Fibroblast of villous mesenchyme (primary cell): ENCODE measurements around the gene AUTS2. TPM values are rescaled to one million over a fixed set of nuclear protein-coding genes. Genes with fewer than 3 reads are reported as not detected.

Experiments
- DNase-seq: peaks from one replicate; pipeline ENCODE4 v3.0.0-alpha.2; 2010; ENCODE audit warnings: low read depth
- H3K4me3 ChIP-seq: 2 replicates; pipeline ENCODE4 v1.5.1; 2011; ENCODE audit warnings: low read depth, mild to moderate bottlenecking, low read length
- total RNA-seq: library from RNA; depleted of rRNA; stranded (reverse); fragments of >200 nt; gene quantifications from 2 replicates; pipeline ENCODE4 v1.2.3, GENCODE V29; 2012
- TF ChIP-seq, protein P1 (sequence below): IDR thresholded peaks from 2 replicates; pipeline ENCODE4 v1.5.1; 2012; ENCODE audit warnings: low read depth, mild to moderate bottlenecking, low read length; ENCODE audit not compliant: insufficient read depth

Gene AUTS2
- total RNA-seq, 1 donor: 3.9 TPM

DNA sequence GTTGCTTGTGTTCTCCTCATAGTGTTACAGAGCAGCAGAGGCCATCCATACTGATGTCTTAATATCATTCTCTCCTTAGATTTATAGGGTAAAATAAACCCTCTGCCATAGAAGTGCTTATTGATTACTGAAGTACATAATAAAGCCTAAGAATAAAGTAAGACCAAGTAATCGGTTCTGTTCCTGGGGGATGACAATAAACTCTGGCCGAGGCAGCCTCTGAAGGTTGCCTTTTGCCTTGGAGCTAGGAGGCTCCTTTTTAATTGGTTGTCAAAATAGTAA, 822.0 kb downstream of the AUTS2 start:
- TF ChIP-seq, protein P1, sequence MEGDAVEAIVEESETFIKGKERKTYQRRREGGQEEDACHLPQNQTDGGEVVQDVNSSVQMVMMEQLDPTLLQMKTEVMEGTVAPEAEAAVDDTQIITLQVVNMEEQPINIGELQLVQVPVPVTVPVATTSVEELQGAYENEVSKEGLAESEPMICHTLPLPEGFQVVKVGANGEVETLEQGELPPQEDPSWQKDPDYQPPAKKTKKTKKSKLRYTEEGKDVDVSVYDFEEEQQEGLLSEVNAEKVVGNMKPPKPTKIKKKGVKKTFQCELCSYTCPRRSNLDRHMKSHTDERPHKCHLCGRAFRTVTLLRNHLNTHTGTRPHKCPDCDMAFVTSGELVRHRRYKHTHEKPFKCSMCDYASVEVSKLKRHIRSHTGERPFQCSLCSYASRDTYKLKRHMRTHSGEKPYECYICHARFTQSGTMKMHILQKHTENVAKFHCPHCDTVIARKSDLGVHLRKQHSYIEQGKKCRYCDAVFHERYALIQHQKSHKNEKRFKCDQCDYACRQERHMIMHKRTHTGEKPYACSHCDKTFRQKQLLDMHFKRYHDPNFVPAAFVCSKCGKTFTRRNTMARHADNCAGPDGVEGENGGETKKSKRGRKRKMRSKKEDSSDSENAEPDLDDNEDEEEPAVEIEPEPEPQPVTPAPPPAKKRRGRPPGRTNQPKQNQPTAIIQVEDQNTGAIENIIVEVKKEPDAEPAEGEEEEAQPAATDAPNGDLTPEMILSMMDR: no peak
- H3K4me3 ChIP-seq: no peak overlapping the region
- no peak for DNase-seq

DNA sequence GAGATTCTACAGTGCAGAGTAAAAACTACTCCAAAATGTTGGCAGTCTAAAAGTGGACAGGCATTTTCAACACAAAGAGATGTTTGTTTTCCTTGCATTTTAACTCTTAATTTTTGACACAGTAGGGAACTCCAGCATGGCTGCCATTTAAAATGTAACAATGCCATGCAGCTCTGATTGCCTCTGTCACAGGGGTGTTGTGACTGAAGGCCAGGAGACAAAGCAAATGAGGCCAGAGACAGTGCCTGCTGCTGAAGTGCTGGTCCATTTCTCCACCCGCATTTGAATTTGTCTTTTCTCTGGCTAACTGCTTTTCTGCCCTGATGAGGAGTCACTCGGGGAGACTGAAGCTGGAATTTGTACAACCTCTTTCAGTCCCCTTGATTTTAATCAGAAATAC, 823.0 kb downstream of the AUTS2 start:
- TF ChIP-seq, protein P1: no peak
- no peak for DNase-seq
- H3K4me3 ChIP-seq: no peak overlapping the region

DNA sequence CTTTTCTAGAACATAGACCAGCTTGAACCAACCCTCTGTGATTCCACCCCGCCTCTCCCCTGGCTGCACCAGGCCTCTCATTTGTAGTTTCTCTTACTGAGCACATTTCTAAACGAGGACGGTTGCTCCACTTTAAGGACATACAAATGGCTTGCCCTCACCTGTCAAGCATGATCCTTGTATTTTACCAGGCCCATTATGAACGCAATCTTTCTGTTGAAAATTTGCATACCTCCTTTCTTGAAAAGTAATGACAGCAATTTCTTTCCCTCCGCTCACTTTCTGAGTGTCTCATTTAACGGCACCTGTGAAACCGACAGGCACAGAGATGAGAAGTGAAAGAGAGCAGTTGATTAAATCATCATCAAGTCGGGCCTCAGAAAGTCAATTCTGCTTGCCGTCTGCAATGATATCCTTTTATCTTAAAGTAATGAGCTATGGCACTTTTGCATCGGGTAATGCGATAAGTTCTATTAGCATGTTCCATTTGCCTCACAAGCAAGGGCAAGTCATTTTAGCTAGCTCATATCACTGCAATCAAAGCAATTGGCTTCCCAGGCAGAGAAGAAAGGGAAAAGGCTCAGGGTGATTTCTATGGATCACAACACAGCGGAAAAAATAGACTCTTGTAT, 828.1 kb downstream of the AUTS2 start:
- TF ChIP-seq, protein P1: no peak
- no peak overlapping the region for H3K4me3 ChIP-seq
- no peak for DNase-seq

- H3K4me3 ChIP-seq: no peak overlapping the region
- TF ChIP-seq, protein P1: no peak
- DNase-seq: no peak
Observed at GRCh38 chr7:70432567-70433001, 834.3 kb downstream of the AUTS2 start.

GRCh38 chr7:70434376-70434775, 836.1 kb downstream of the AUTS2 start:
- H3K4me3 ChIP-seq: no peak overlapping the region
- TF ChIP-seq, protein P1: no peak
- DNase-seq: no peak

DNA sequence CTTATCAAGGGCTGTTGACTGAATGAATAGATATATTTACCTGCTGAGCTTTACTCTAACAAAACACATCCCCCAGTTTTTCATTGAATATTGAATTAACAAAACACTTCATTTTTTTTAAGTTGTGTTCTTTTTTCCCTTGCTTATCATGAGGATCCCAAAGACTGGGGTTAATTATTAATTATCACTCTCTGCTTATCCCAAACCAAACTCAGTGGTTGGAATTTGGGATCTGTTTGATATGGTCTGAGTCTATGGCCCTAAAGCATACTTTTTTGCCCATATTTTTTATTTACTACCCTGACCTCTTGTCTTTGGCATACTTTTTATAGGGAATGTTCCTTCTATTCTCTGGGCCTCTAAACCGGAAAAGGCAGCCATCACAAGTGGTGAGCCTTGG, 836.5 kb downstream of the AUTS2 start:
- TF ChIP-seq, protein P1: no peak
- no peak overlapping the region for H3K4me3 ChIP-seq
- no peak for DNase-seq

DNA sequence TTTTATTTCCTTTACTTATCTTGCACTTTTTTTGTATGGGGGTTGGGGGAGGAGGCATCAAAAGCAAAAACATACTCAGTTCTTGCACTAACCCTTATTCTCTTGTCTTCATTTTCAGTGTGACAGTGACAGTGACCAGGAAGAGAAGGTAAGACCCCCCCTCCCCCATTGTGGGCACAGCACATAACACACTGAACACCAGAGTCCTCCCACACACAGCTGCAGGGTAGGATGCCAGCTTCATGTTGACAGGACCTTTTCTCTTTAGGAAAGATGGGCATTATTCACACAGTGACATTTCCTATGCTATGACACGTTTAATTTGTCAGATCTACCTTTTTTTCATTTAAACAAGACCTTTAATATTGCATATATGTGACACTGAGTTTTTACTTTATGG, 837.4 kb downstream of the AUTS2 start:
- H3K4me3 ChIP-seq: no peak overlapping the region
- DNase-seq: no peak
- TF ChIP-seq, protein P1: no peak
